ENCODE measurements around the gene CLPSL2.

DNA sequence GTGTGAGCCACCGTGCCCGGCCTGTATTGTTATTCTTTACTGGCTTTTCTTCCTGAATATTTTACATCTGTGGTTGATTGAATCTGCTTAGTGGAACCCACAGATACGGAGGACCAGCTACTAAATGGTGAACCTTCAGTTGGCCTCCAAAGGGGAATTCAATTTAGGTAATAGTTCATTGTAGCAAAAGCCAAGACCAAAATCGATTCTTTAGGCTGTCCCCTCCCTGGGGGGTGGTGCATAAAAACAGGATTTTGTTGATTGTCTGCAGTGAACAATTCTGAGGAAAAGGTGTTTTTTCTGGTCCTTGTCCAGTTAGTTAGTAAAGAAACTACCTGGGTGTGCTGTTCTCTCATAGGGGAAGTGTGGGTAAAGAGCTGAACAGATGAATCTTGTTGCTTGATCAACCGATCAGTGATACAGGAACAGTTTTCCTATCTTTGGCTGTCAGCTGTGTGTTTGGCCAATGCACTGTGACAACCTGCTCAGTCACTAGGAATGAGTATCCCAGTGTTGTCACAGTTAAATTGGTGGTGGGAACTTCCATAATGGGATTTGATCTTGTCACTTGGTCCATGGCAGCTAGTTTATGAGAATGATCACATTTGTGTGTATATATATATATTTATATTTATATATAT, 48.3 kb downstream of the CLPSL2 start:
- TF ChIP-seq, protein P1, sequence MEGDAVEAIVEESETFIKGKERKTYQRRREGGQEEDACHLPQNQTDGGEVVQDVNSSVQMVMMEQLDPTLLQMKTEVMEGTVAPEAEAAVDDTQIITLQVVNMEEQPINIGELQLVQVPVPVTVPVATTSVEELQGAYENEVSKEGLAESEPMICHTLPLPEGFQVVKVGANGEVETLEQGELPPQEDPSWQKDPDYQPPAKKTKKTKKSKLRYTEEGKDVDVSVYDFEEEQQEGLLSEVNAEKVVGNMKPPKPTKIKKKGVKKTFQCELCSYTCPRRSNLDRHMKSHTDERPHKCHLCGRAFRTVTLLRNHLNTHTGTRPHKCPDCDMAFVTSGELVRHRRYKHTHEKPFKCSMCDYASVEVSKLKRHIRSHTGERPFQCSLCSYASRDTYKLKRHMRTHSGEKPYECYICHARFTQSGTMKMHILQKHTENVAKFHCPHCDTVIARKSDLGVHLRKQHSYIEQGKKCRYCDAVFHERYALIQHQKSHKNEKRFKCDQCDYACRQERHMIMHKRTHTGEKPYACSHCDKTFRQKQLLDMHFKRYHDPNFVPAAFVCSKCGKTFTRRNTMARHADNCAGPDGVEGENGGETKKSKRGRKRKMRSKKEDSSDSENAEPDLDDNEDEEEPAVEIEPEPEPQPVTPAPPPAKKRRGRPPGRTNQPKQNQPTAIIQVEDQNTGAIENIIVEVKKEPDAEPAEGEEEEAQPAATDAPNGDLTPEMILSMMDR (IDR thresholded peaks at IDR 0.05 in 8 of 11, conservative IDR thresholded peaks at IDR 0.05 in 3 of 11) = no peak
- no peak for TF ChIP-seq POLR2AphosphoS5 (IDR thresholded peaks at IDR 0.05)
